C4-2B (cell line): ENCODE data around the gene ZNF136.

Source experiments
- H3K27ac ChIP-seq: fragments of 450-650 bp; 2 replicates; pipeline ENCODE4 v1.5.1; 2017
- ZFX ChIP-seq: fragments of 450-650 bp; IDR thresholded peaks from 2 replicates; pipeline ENCODE4 v1.6.1; 2017
- TF ChIP-seq, protein P1 (sequence below): fragments of 450-650 bp; conservative IDR thresholded peaks from 2 replicates; pipeline ENCODE4 v1.5.1; 2017; ENCODE audit warnings: mild to moderate bottlenecking

The ZNF136 gene

DNA sequence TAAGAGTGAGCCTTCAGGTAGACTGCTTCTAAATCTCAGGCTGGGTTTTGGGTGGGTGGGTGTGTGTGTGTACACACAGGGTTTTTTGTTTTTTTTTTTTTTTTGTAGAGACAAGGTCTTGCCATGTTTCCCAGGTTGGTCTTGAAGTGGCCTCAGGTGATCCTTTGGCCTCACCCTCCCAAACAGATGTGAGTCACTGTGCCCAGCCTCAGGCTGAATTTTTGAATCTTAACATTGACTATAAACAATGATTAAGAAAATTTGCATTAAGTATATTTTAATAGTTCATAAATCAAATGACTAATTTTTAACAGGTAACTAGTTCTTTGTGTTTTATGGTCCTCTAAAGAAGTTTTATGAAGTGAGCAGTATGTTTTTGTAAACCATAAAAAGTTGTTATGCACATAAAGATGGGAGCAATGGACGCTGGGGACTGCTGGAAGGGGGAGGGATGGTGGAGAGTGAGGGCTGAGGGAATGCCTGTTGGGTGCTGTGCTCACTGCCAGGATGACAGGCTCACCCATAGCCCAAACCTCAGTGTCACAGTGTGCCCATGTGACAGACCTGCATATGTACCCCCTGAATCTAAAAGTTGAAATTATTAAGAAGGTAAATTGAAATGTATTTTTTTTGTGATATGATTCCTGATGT, 60.2 kb downstream of the ZNF136 start:
- no peak for TF ChIP-seq ZFX
- TF ChIP-seq, protein P1, sequence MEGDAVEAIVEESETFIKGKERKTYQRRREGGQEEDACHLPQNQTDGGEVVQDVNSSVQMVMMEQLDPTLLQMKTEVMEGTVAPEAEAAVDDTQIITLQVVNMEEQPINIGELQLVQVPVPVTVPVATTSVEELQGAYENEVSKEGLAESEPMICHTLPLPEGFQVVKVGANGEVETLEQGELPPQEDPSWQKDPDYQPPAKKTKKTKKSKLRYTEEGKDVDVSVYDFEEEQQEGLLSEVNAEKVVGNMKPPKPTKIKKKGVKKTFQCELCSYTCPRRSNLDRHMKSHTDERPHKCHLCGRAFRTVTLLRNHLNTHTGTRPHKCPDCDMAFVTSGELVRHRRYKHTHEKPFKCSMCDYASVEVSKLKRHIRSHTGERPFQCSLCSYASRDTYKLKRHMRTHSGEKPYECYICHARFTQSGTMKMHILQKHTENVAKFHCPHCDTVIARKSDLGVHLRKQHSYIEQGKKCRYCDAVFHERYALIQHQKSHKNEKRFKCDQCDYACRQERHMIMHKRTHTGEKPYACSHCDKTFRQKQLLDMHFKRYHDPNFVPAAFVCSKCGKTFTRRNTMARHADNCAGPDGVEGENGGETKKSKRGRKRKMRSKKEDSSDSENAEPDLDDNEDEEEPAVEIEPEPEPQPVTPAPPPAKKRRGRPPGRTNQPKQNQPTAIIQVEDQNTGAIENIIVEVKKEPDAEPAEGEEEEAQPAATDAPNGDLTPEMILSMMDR = no peak
- H3K27ac ChIP-seq = no peak overlapping the region

DNA sequence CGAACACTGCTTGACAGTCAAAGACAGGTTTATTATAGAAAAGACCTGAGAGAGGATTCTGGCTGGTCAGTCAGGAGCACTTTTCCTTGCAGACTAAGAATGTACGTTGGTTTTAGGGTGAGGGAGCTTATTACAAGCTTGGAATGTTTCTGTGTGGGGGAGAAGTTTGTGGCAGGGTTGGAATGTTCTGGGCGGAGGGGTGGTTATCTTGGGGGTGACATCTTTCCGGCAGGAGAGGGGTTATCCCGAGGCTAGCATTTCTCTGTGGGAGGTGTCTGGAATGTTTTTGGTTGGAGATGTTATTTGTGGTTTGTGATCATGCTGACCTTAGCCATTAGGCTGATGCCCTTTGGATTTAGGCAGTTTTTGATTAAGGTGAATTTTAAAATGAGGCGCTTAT, 61.8 kb downstream of the ZNF136 start:
- TF ChIP-seq ZFX = no peak
- TF ChIP-seq, protein P1 = no peak
- no peak overlapping the region for H3K27ac ChIP-seq

DNA sequence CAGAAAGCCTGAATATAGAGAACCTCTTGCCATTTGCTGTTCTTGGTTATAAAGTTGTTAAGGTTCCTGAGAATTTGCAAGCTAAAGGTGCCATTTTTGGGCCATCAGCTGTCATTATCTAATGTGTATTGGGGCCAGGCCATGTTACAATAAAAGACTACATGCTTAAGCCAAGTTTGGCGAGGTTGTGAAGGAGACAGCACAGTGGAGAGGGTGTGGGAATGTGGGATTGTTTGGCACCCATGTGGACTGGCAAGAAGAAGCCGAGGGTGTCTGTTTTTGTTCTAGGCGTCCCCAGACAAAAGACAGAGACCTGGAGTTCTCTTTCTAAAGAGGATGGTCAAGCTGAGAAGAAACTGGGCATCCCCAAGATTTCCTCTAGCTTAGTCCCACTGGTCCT, 67.1 kb downstream of the ZNF136 start:
- H3K27ac ChIP-seq = no peak overlapping the region
- TF ChIP-seq, protein P1 = no peak

DNA sequence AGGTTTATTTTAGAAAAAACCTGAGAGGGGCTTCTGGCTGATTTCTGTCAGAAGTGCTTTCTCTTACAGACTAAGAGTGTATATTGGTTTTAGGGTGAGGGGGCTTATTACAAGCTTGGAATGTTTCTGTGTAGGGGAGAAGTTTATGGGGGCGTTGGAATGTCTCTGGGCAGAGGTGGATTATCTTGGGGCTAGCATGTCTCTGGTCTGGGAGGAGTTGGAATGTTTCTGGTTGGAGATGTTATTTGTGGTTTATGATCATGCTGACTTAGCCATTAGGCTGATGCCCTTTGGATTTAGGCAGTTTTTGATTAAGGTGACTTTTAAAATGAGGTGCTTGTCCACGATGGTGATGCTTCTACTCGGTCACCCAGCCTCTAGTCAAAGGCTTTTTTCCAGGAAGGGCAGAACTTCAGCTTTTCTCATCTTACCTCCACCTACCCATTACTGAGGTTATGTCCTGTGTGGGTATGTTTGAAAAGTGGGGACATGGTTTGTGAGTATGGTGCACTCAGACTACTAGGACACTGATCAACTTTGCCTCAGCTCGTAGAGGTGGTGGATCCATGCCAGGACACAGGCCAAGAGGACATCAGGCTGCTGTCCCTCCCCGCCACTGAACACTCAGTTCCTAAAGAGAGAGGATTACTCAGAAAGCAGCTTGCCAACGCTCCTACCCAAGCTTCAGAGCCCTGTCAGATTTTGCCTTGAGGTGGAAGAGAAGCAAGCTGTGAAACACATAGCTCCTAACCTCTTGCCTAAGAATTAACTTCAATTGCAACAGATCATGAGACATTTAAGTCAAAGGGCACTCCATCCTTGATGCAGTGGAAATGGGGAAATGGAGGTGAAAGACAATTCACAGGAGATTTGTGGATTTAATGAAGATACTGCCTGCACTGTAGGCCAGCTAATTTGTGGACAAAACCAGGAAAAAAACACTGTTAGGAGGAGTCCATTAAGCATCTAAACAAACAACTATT, 68.1 kb downstream of the ZNF136 start:
- H3K27ac ChIP-seq = no peak overlapping the region
- no peak for TF ChIP-seq ZFX
- TF ChIP-seq, protein P1 = no peak

DNA sequence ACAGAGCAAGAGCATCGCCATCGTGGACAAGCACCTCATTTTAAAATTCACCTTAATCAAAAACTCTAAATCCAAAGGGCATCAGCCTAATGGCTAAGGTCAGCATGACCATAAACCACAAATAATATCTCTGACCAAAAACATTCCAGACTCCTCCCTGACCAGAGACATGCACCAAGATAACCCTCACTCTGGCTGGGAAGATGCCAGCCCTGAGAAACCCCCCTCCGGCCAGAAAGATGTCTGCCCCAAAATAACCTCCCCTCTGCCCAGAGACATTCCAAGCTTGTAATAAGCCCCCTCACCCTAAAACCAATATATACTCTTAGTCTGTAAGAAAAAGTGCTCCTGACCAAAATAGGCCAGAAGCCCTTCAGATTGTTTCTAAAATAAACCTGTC, 70.1 kb downstream of the ZNF136 start:
- H3K27ac ChIP-seq = no peak overlapping the region
- TF ChIP-seq, protein P1 = no peak
- TF ChIP-seq ZFX = no peak

DNA sequence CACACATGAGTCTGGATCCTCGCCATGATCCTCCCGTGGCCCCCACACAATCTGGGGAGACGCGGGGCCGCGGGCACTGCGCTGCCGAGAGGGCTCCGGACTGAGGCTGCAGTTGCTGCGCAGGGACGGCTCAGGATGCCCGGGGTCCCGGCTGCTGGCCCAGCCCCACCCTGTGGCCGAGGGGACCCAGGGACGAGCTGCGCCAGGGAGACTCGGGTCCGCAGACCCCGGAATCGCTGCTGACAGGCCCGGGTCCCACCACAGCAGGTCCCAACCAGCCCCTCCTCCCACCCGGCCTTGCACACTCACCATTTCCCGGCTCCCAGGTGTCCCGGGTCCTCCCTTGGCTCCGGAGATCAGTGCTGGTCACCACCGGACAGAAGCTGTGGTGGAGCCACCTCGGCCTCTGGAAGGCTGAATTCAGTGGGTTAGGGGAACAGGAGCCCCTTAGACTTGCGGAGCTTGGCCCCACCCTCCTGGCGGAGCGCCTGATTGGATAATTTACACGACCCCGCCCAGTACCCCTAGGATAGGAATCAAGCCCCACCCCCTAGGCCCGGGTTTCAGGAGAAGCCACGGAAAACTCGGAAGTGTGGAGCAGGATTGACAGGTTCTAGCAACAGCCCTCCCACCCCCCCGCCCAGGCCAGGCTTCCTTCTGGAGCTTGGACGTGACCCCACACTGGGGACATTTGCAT, 74.4 kb downstream of the ZNF136 start:
- no peak overlapping the region for H3K27ac ChIP-seq
- TF ChIP-seq ZFX = no peak
- TF ChIP-seq, protein P1 = no peak
